GM23248 (cell line): ENCODE measurements around the gene ADAM19. TPM values are rescaled to one million over a fixed set of nuclear protein-coding genes. Genes with fewer than 3 reads are reported as not detected.

ENCODE experiments used
- DNase-seq: peaks from one replicate; pipeline ENCODE4 v3.0.0-alpha.2; 2015
- H2AFZ ChIP-seq: fragments of 200-600 bp; sonication (generic); 2 replicates; pipeline ENCODE4 v1.6.1; 2016; ENCODE audit warnings: antibody characterized with exemption
- H3F3A ChIP-seq: fragments of 200-600 bp; sonication (generic); 2 replicates; pipeline ENCODE4 v1.6.1; 2016; ENCODE audit warnings: mild to moderate bottlenecking, antibody characterized with exemption, mixed run types; ENCODE audit not compliant: insufficient read depth
- H3K27ac ChIP-seq: fragments of 200-600 bp; sonication (generic); 2 replicates; pipeline ENCODE4 v1.5.1; 2016; ENCODE audit warnings: mild to moderate bottlenecking
- H3K27me3 ChIP-seq: fragments of 200-600 bp; sonication (generic); replicated peaks from 2 replicates; pipeline ENCODE4 v1.6.1; 2016; ENCODE audit warnings: mild to moderate bottlenecking; ENCODE audit not compliant: insufficient read depth
- H3K36me3 ChIP-seq: fragments of 200-600 bp; sonication (generic); 2 replicates; pipeline ENCODE4 v1.6.1; 2016; ENCODE audit warnings: low read depth, mild to moderate bottlenecking
- H3K4me1 ChIP-seq: fragments of 200-600 bp; sonication (generic); 2 replicates; pipeline ENCODE4 v1.6.1; 2016; ENCODE audit warnings: mild to moderate bottlenecking; ENCODE audit not compliant: insufficient read depth
- H3K4me2 ChIP-seq: fragments of 200-600 bp; sonication (generic); one replicate; pipeline ENCODE4 v1.6.1; 2016; ENCODE audit warnings: mild to moderate bottlenecking; ENCODE audit not compliant: unreplicated experiment
- H3K4me3 ChIP-seq: fragments of 200-600 bp; sonication (generic); 2 replicates; pipeline ENCODE4 v1.5.1; 2016; ENCODE audit warnings: mild to moderate bottlenecking
- H3K79me2 ChIP-seq: fragments of 200-600 bp; sonication (generic); 2 replicates; pipeline ENCODE4 v1.6.1; 2016; ENCODE audit warnings: mild to moderate bottlenecking; ENCODE audit not compliant: insufficient read depth
- H3K9ac ChIP-seq: fragments of 200-600 bp; sonication (generic); 2 replicates; pipeline ENCODE4 v1.6.1; 2016; ENCODE audit warnings: mild to moderate bottlenecking
- H3K9me2 ChIP-seq: fragments of 200-600 bp; sonication (generic); 2 replicates; pipeline ENCODE4 v1.6.1; 2016; ENCODE audit warnings: mixed run types, mild to moderate bottlenecking, moderate library complexity; ENCODE audit not compliant: insufficient read depth
- H3K9me3 ChIP-seq: fragments of 200-600 bp; sonication (generic); one replicate; pipeline ENCODE4 v1.6.1; 2017; ENCODE audit warnings: low read depth
- H4K20me1 ChIP-seq: fragments of 200-600 bp; sonication (generic); 2 replicates; pipeline ENCODE4 v1.6.0; 2016; ENCODE audit not compliant: insufficient read depth
- EZH2 ChIP-seq: fragments of 200-600 bp; sonication (generic); IDR thresholded peaks from 2 replicates; pipeline ENCODE4 v1.6.1; 2018; ENCODE audit warnings: antibody characterized with exemption, mild to moderate bottlenecking; ENCODE audit not compliant: insufficient read depth, poor library complexity, severe bottlenecking
- EZH2phosphoT487 ChIP-seq: fragments of 200-600 bp; sonication (generic); IDR thresholded peaks from 2 replicates; pipeline ENCODE4 v1.6.1; 2018; ENCODE audit warnings: antibody characterized with exemption, moderate library complexity, mild to moderate bottlenecking, low read depth; ENCODE audit not compliant: insufficient read depth
- whole genome bisulfite sequencing, 2 experiments: methylation state at CpG; one replicate each; pipeline ENCODE4 v1.1.6; 2015 to 2017; ENCODE audit warnings: low lambda C conversion rate in 2 of 2, low coverage in 1 of 2; ENCODE audit errors: missing lambda C conversion rate in 2 of 2; 5-methylcytosine and 5-hydroxymethylcytosine counted together
- in situ Hi-C: fragments of 300-500 bp; cut with MboI; formaldehyde crosslinking; loops from 2 replicates; pipeline ENCODE4 v1.15.0; 2020
- polyA plus RNA-seq: library from polyadenylated mRNA; unstranded; fragments of >200 nt; fragmentation: Nextera tagmentation; extraction: Ambion mirVana; gene quantifications from 2 replicates; pipeline ENCODE4 v1.2.1, GENCODE V29; 2016
- total RNA-seq: library from RNA; depleted of rRNA; stranded (reverse); fragments of >200 nt; shearing (Covaris generic); gene quantifications from 2 replicates; pipeline ENCODE4 v1.2.3, GENCODE V29; 2014

Gene ADAM19
- total and polyA plus RNA-seq, 2 experiments from 2014 or later: 18.1 to 20.5 TPM

- H3K79me2 ChIP-seq: no peaks in the 10 kb centered on the region
- in situ Hi-C loops: no loop called here
Measured at GRCh38 chr5:157616785-157617184, 41.2 kb upstream of the ADAM19 start.

GRCh38 chr5:157613385-157614245, 38.0 kb upstream of the ADAM19 start:
- no peak for DNase-seq
- Histone ChIP-seq H3K27ac (no peak overlapping the region), H3F3A (no peaks in the 10 kb centered on the region), H3K27me3 (no peaks in the 10 kb centered on the region), H4K20me1 (no peaks in the 10 kb centered on the region), H3K9ac (no peak overlapping the region), H3K4me2 (no peak overlapping the region), H3K4me1 (no peaks in the 10 kb centered on the region), H3K9me2 (no peaks in the 10 kb centered on the region), H3K36me3 (no peaks in the 10 kb centered on the region), H3K9me3 (no peaks in the 10 kb centered on the region), H3K79me2 (no peaks in the 10 kb centered on the region), H2AFZ (no peak overlapping the region; the same call in 1 of the 2 replicates), H3K4me3 (no peak overlapping the region)
- no peak for TF ChIP-seq EZH2
- TF ChIP-seq EZH2phosphoT487: no peak
- in situ Hi-C loops: no loop called here
- WGBS, 2 experiments: 83 to 87% methylated on average over 11 of the region's 11 CpGs

More at GRCh38 chr5:157616785-157617184, 41.2 kb upstream of the ADAM19 start:
- Histone ChIP-seq H3K9me3 (no peaks in the 10 kb centered on the region), H3K4me2 (no peak overlapping the region), H3K9me2 (no peaks in the 10 kb centered on the region), H3K4me3 (no peak overlapping the region), H3K4me1 (no peaks in the 10 kb centered on the region), H3K27ac (no peak overlapping the region), H3K27me3 (no peaks in the 10 kb centered on the region), H3K36me3 (no peaks in the 10 kb centered on the region), H4K20me1 (no peaks in the 10 kb centered on the region), H3K9ac (no peak overlapping the region), H2AFZ (no peak overlapping the region), H3F3A (no peaks in the 10 kb centered on the region)
- WGBS, 2 experiments: 37 to 48% methylated on average over 4 of the region's 4 CpGs
- TF ChIP-seq EZH2phosphoT487: no peak
- no peak for TF ChIP-seq EZH2
- no peak for DNase-seq

GRCh38 chr5:157612581-157612980, 37.0 kb upstream of the ADAM19 start:
- no peak for DNase-seq
- TF ChIP-seq EZH2phosphoT487 (no peak), EZH2 (no peak)
- H3K27ac ChIP-seq: no peak overlapping the region
- no peak overlapping the region for H3K4me2 ChIP-seq
- no peak overlapping the region for H3K9ac ChIP-seq
- no peak overlapping the region for H2AFZ ChIP-seq
- H3K27me3 ChIP-seq: no peaks in the 10 kb centered on the region
- H3K36me3 ChIP-seq: no peaks in the 10 kb centered on the region
- H4K20me1 ChIP-seq: no peaks in the 10 kb centered on the region
- H3K9me2 ChIP-seq: no peaks in the 10 kb centered on the region
- no peak overlapping the region for H3K4me3 ChIP-seq
- H3K4me1 ChIP-seq: peaks cover 5% of the 10 kb centered on the region; the same call in 1 of the 2 replicates
- no peaks in the 10 kb centered on the region for H3K79me2 ChIP-seq
- peaks cover 4% of the 10 kb centered on the region; the same call in 1 of the 2 replicates for H3F3A ChIP-seq
- in situ Hi-C loops: no loop called here
- 80 to 83% methylated on average over 5 of the region's 5 CpGs for WGBS, 2 experiments
- no peaks in the 10 kb centered on the region for H3K9me3 ChIP-seq

- H3K9ac ChIP-seq: no peak overlapping the region
- TF ChIP-seq EZH2phosphoT487: no peak
- no peak for TF ChIP-seq EZH2
- WGBS, 2 experiments: 86 to 90% methylated on average over 10 of the region's 10 CpGs
Measured at GRCh38 chr5:157611571-157612476, 36.2 kb upstream of the ADAM19 start.

More at GRCh38 chr5:157611571-157612476, 36.2 kb upstream of the ADAM19 start:
- Histone ChIP-seq H3K27ac (no peak overlapping the region), H3K4me3 (no peak overlapping the region), H3K9me2 (no peaks in the 10 kb centered on the region), H2AFZ (no peak overlapping the region), H3K9me3 (no peaks in the 10 kb centered on the region), H3K36me3 (no peaks in the 10 kb centered on the region), H3K79me2 (no peaks in the 10 kb centered on the region), H3K27me3 (no peaks in the 10 kb centered on the region), H4K20me1 (no peaks in the 10 kb centered on the region), H3F3A (peaks cover 11% of the 10 kb centered on the region), H3K4me2 (no peak overlapping the region), H3K4me1 (peaks cover 13% of the 10 kb centered on the region)
- in situ Hi-C loops: no loop called here
- DNase-seq: no peak
